Measurements from ENCODE around the gene PAK5.

Gene PAK5

GRCh38 chr20:9507544-9508239, 331.2 kb downstream of the PAK5 start:
- TF ChIP-seq, protein P1, sequence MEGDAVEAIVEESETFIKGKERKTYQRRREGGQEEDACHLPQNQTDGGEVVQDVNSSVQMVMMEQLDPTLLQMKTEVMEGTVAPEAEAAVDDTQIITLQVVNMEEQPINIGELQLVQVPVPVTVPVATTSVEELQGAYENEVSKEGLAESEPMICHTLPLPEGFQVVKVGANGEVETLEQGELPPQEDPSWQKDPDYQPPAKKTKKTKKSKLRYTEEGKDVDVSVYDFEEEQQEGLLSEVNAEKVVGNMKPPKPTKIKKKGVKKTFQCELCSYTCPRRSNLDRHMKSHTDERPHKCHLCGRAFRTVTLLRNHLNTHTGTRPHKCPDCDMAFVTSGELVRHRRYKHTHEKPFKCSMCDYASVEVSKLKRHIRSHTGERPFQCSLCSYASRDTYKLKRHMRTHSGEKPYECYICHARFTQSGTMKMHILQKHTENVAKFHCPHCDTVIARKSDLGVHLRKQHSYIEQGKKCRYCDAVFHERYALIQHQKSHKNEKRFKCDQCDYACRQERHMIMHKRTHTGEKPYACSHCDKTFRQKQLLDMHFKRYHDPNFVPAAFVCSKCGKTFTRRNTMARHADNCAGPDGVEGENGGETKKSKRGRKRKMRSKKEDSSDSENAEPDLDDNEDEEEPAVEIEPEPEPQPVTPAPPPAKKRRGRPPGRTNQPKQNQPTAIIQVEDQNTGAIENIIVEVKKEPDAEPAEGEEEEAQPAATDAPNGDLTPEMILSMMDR (IDR thresholded peaks at IDR 0.05; ENCODE audit: extremely low read depth, missing control alignments): no peak
- DNase-seq (ENCODE audit: low spot score): no peak

DNA sequence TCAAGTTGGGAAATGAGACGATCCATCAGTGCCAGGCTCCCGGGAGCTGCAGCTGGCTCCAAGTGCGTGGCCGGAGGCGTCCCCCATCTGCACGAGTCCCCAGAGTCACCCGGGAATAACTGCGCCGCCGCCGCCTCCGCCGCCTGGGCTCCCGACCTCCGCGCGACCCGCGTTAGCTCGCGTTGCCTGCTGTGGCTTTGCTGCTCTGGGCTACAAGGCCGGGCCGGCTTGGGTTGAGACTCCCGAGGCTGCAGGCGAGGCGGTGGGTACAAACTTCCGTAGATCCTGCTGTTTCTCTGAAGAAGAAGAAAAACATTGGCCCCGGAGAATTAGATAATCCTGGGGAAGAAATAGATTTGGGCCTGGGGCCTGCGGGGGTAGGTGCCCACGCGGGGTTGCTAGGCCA, 331.9 kb downstream of the PAK5 start:
- TF ChIP-seq, protein P1 (IDR thresholded peaks at IDR 0.05; ENCODE audit: extremely low read depth, missing control alignments): no peak
- no peak for DNase-seq (ENCODE audit: low spot score)

- TF ChIP-seq, protein P1 (IDR thresholded peaks at IDR 0.05; ENCODE audit: extremely low read depth, missing control alignments): no peak
- no peak for DNase-seq (ENCODE audit: low spot score)
These were observed 332.5 kb downstream of the PAK5 start for GRCh38 chr20:9506280-9506821.

DNA sequence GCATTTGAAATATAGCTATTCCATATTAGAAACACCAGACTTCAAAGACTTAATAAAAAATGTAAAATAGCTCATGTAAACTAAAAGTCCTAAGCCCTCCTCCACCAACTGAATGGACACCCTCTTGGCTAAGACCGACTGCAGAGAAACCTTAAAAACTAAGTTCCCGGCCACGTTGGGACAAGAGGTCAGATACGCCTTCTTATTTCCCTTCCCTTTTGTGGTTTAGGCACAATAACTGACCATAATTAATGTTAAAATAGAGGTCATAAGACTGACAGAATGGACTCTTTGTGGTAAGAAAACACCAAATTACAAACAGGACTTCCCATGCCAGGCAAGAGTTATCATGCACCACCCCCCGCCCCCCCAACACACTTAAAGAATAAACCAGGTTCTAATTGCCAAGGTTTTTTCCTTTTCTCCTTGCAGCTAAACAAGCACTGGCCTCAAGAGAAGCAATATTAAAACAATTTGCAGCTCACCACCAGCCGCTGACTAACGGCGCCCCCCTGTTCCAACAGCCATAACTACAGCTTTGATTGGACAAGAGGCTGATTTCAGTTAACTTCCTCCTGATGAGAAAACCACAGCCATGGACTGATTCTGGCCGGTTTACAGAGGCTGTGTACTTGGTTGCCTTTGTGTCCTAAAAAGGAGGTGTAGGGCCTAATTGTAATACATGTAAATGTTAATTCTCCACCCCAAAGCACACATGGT, 335.2 kb downstream of the PAK5 start:
- DNase-seq (ENCODE audit: low spot score): no peak
- TF ChIP-seq, protein P1 (IDR thresholded peaks at IDR 0.05; ENCODE audit: extremely low read depth, missing control alignments): no peak

DNA sequence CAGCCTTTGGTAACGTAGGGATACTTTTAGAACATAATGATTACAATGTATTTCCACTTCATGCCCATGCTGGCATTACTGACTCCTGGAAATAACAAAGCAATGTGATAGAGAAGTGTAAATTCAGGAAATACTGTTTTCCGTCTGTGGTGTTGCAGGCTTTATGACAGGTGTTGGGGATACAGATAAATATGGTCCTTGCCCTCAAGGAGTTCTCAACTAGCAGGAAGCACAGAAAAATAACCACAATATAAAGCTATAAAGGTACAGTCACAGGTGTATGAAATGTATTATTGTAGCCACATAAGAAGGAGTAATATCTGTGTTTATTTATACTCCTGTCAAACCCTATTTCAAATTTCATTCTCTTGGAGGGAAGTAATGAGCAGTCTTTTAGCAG, 337.4 kb downstream of the PAK5 start:
- TF ChIP-seq, protein P1 (IDR thresholded peaks at IDR 0.05; ENCODE audit: extremely low read depth, missing control alignments): no peak
- DNase-seq (ENCODE audit: low spot score): no peak

- TF ChIP-seq, protein P1 (IDR thresholded peaks at IDR 0.05; ENCODE audit: extremely low read depth, missing control alignments): no peak
- no peak for DNase-seq (ENCODE audit: low spot score)
These were observed 338.8 kb downstream of the PAK5 start for GRCh38 chr20:9500121-9500520.
